Stimulated activated naive CD8-positive, alpha-beta T cell treated with anti-CD3 and anti-CD28 coated beads, Interleukin-15, amount 100 ng/mL, for 72 hours (primary cell): ENCODE data around the gene GADD45B.

ENCODE experiments used
- ATAC-seq: fragments of 150-1000 bp; cut with Tn5 transposase; 2 replicates; pipeline ENCODE4 v1.10.0; 2021; ENCODE audit warnings: mild to moderate bottlenecking, moderate library complexity
- DNase-seq, 2 donors: peaks; one replicate each; pipeline ENCODE4 v3.0.0; 2021 to 2022
- H3K27ac Mint-ChIP-seq, 2 donors: one replicate each; pipeline ENCODE4 v1.8.0; 2022; ENCODE audit warnings: mild to moderate bottlenecking in 2 of 2, mixed read lengths in 2 of 2, moderate library complexity in 2 of 2
- H3K27me3 Mint-ChIP-seq: one replicate; pipeline ENCODE4 v1.8.0; 2022; ENCODE audit warnings: mixed read lengths
- H3K4me1 Mint-ChIP-seq: one replicate; pipeline ENCODE4 v1.8.0; 2022; ENCODE audit warnings: mild to moderate bottlenecking, mixed read lengths
- H3K4me3 Mint-ChIP-seq, 2 donors: one replicate each; pipeline ENCODE4 v1.8.0; 2022; ENCODE audit warnings: mild to moderate bottlenecking in 2 of 2, mixed read lengths in 2 of 2, moderate library complexity in 1 of 2
- H3K9me3 Mint-ChIP-seq, 2 donors: one replicate each; pipeline ENCODE4 v1.8.0; 2022; ENCODE audit warnings: mixed read lengths in 2 of 2

The GADD45B gene

DNA sequence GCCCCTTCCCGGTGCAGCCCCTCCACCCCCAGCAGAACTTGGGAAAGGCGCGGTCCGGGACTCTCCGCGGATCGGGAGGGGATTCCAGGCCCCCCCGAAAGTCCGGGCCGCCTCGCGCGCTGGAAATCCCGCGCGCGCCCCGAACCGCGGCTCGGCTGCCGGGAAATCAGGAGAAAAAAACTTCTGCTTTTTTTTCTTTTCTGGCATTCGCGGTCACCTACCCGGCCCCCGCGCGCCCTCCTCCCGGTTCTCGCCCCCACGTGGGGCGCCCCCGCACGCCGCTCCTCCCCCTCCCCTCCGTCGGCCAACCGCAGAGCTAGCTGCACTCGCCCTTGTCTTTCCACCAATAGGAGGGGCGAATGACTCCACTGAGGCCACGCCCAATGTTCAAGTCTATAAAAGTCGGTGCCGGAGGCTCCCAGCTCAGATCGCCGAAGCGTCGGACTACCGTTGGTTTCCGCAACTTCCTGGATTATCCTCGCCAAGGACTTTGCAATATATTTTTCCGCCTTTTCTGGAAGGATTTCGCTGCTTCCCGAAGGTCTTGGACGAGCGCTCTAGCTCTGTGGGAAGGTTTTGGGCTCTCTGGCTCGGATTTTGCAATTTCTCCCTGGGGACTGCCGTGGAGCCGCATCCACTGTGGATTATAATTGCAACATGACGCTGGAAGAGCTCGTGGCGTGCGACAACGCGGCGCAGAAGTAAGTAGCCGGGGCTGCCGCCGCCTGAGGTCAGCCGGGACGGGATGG is at the start of gene GADD45B:
GADD45B (plus strand) TSS at position 426 of the 749 bp plus-strand sequence; CDS start at position 658, 232 bp downstream.
- H3K9me3 Mint-ChIP-seq = no peaks in the 10 kb centered on the region

DNA sequence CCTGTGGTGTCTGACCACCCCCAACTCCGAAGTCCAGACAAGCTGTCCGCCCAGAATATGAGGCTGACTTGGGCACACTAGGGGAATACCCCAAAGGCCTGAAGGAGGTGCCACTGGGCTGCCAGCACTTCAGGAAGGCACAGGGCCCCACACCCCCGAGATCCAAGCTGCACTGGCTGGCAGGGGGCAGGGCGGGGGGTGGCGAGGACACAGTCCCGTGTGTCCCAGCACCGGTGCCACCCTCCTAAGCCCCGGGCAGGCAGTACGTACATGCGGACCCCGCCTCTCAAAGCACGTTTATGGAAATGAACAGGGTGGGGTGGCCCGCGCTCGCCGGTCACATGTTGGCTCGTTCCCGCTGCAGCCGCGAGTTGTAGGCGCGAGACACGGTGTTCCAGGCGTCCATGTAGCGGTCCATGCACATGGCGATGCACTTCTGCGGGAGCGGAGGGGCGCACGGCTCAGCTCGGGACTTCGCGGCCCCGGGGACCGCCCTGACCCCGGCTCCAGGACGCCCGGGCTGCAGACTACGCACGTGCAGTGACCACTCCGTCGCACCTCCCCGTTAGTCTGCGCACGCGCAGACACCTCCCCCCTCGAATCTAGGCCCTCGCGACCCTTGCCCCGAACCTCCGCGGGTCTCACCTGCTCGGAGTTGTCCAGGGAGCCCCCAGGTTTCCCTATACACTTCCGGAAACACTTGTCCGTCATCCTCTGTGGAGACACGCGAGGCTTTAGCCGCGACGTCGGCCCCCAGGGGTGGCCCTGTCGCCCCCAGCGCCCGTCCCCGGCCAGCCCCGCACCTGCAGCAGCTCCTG is 49.1 kb upstream of the GADD45B start:
- Mint-ChIP-seq H3K9me3 (no peaks in the 10 kb centered on the region), H3K27ac (peak overlapping the region; percentile 97 to 99), H3K27me3 (no peaks in the 10 kb centered on the region), H3K4me3 (peak overlapping the region; percentile 89 to 99), H3K4me1 (peaks cover 43% of the 10 kb centered on the region)
- ATAC-seq = peak; percentile 13
- peak in 1 of 2 donors; percentile 47 for DNase-seq

More for the DNA sequence above, at the start of gene GADD45B:
- H3K4me1 Mint-ChIP-seq = peaks cover 33% of the 10 kb centered on the region
- peaks cover 7% of the 10 kb centered on the region for H3K27me3 Mint-ChIP-seq
- DNase-seq = peak; percentile 99
- H3K27ac Mint-ChIP-seq = peak within 1 kb of the TSS; percentile 96 to 99
- peak within 1 kb of the TSS; percentile 95 to 99 for H3K4me3 Mint-ChIP-seq
- peak; percentile 53 for ATAC-seq

DNA sequence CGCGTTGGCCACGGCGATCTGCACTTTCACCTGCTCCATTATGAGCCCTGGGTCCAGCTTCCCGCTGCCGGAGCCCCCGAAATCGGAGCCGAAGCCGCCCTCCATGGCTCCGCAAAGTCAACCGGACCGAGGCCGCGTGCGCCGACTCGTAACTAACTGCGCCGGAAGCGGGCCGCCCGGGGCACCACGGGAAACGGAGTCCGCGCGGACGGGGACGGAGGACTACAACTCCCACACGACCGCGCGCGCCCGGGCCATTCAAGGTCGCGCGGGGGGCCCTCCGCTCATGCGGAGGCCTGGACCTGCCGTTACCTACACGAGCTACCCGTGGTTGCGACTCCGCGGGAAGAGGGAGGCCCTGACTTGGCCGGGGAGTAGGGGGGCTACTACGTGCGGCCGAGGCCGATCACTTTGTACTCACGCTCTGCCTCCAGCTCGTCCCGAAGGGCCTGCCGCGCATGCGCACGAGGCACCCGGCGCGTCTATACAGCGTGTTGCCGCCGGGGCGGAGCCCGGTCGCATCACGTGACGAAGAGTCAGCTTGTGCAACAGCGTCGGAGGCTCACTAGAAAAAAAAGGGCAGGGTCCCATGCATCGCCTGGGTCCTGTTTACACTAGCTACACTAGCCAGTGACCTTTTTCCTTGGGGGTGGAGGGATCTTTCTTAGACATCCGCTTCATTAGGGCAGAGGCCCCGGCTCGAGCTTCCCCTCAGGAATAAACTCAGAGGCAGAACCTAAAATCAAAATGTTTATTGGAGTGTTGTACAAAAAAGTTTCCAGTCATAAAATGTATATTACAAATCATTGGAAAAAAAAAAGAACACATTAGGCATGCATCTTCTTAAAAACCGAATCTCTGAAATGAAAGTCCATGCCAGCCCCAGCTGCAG is 48.3 kb upstream of the GADD45B start, which contains the start of gene TIMM13:
TIMM13 (minus strand) TSS at position 158 of the 892 bp plus-strand sequence; CDS start at position 105, 53 bp downstream.
- peak; percentile 95 to 96 for DNase-seq
- Mint-ChIP-seq H3K9me3 (no peaks in the 10 kb centered on the region), H3K27me3 (no peaks in the 10 kb centered on the region), H3K4me3 (peak within 1 kb of the TSS; percentile 89 to 99), H3K27ac (peak within 1 kb of the TSS; percentile 97 to 99), H3K4me1 (peaks cover 43% of the 10 kb centered on the region)
- ATAC-seq = peak; percentile 93

- H3K27me3 Mint-ChIP-seq = no peaks in the 10 kb centered on the region
- peaks cover 43% of the 10 kb centered on the region for H3K4me1 Mint-ChIP-seq
- no peak for ATAC-seq
- H3K27ac Mint-ChIP-seq = no peak overlapping the region
- H3K4me3 Mint-ChIP-seq = peak overlapping the region in 1 of 2 donors; percentile 99
- H3K9me3 Mint-ChIP-seq = no peaks in the 10 kb centered on the region
- no peak for DNase-seq
Observed at GRCh38 chr19:2428321-2428690, 47.6 kb upstream of the GADD45B start.

GRCh38 chr19:2428756-2429711 is 46.9 kb upstream of the GADD45B start:
- Mint-ChIP-seq H3K9me3 (no peaks in the 10 kb centered on the region), H3K27ac (peak overlapping the region in 1 of 2 donors; percentile 86), H3K27me3 (no peaks in the 10 kb centered on the region)

GRCh38 chr19:2429917-2430535 is 45.9 kb upstream of the GADD45B start:
- no peaks in the 10 kb centered on the region for H3K9me3 Mint-ChIP-seq
- ATAC-seq (no peak), DNase-seq (no peak)
- H3K4me1 Mint-ChIP-seq = peaks cover 43% of the 10 kb centered on the region
- no peaks in the 10 kb centered on the region for H3K27me3 Mint-ChIP-seq
- no peak overlapping the region for H3K4me3 Mint-ChIP-seq
- H3K27ac Mint-ChIP-seq = peak overlapping the region in 1 of 2 donors; percentile 86

More at GRCh38 chr19:2428756-2429711, 46.9 kb upstream of the GADD45B start:
- Mint-ChIP-seq H3K4me3 (no peak overlapping the region), H3K4me1 (peaks cover 43% of the 10 kb centered on the region)
- DNase-seq = no peak
- ATAC-seq = no peak

DNA sequence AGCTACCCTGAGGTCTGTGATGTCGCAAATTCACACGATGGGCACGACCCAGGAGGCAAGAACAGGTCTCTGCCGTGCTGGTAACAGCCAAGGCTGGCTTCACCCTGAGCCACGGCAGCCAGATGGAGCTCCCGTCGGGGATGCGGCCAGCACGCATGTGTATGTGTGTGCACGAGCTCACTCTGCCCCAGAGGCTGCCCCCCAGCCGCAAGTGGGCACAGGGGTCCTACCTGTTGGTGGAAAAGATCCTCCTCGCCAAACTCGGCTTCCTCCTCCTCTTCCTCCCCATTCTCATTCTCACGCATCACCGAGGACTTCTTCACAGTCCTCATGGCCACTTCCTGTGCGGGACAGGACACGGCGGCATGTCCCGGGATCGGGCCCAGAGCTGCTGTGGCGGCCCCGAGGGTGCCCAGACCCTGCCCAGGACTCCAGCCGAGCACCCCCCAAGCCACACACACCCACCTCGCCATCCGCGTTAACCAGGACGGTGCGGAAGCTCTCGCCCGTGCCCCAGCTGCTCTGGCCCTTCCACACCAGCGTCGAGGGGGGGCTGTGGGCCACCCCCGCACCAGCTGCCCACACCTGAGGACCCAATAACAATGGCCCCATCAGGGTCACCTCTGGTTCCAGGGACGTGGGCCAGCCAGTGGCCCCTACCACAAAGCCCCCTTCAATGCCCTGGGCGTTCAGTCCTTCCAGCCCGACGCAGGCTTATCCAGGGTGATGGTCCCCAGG is 44.4 kb upstream of the GADD45B start:
- Mint-ChIP-seq H3K4me3 (no peak overlapping the region), H3K9me3 (no peaks in the 10 kb centered on the region), H3K27me3 (no peaks in the 10 kb centered on the region), H3K27ac (peak overlapping the region in 1 of 2 donors; percentile 54), H3K4me1 (peaks cover 33% of the 10 kb centered on the region)
- DNase-seq (no peak), ATAC-seq (no peak)

DNA sequence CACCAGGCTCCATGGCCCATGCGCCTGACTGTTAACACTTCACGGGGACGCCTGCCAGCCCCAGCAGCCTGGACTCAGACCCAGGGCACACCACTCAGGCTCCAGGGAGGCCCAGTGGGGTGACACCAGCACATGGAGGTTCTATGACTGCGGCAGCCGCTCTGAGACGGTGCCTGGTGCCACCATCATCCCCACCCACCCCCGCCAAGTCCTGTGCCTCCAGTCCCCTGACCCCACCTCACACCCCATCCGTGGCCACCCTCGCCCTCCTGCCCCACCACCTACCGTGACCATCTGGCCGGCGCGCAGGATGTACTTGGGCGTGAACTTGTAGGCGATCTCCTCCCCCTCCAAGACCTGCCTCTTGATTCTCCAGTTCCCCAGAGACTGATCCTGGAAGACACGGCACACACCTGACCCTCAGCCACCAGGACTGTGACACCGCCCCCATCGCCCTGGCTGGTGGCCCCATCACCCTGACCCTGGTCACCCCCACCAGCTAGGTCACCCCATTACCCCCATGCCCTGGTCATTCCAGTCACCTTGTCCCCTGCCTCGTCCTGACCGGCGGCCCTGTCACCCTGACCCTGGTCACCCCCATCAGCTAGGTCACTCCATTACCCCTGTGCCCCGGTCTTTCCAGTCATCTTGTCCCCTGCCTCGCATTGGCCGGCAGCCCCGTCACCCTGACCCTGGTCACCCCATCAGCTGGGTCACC is 43.6 kb upstream of the GADD45B start:
- peak overlapping the region in 1 of 2 donors; percentile 54 for H3K27ac Mint-ChIP-seq
- no peaks in the 10 kb centered on the region for H3K9me3 Mint-ChIP-seq
- DNase-seq = no peak
- no peaks in the 10 kb centered on the region for H3K27me3 Mint-ChIP-seq
- H3K4me1 Mint-ChIP-seq = peaks cover 27% of the 10 kb centered on the region
- no peak for ATAC-seq
- no peak overlapping the region for H3K4me3 Mint-ChIP-seq

GRCh38 chr19:2433854-2434253 is 42.1 kb upstream of the GADD45B start:
- H3K4me3 Mint-ChIP-seq = no peak overlapping the region
- peaks cover 11% of the 10 kb centered on the region for H3K4me1 Mint-ChIP-seq
- no peaks in the 10 kb centered on the region for H3K9me3 Mint-ChIP-seq
- H3K27ac Mint-ChIP-seq = no peak overlapping the region
- ATAC-seq (no peak), DNase-seq (no peak)
- H3K27me3 Mint-ChIP-seq = no peaks in the 10 kb centered on the region

- no peaks in the 10 kb centered on the region for H3K27me3 Mint-ChIP-seq
- H3K4me1 Mint-ChIP-seq = peaks cover 7% of the 10 kb centered on the region
- DNase-seq (no peak), ATAC-seq (peak; percentile 7)
- no peak overlapping the region for H3K4me3 Mint-ChIP-seq
- no peak overlapping the region for H3K27ac Mint-ChIP-seq
- no peaks in the 10 kb centered on the region for H3K9me3 Mint-ChIP-seq
Observed at GRCh38 chr19:2434267-2434666, 41.7 kb upstream of the GADD45B start.

DNA sequence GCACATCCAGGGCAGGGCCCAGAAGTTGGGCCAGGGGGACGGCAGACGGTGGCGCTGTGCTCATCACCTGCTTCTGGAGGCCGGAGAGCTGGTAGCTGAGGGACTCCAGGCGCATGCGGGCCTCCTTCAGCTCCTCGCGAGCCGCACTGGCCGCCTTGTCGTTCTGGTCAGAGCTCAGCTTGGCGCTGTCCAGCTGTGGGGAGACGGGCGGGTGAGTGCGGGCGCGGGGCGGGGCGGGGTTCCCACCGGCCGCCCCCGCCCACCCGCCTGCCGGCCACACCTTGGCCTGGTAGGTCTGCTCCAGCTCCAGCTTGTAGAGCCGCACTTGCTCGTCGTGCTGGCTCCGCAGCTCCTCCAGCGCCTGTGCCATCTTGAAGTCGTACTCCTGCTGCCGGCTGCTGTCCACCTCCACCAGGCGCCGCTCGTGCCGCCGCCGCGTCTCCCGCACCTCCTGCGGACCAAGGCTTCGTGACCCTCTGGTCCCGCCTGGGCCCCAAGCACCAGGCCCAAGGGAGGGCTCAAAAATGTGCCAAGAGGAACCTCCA is 41.1 kb upstream of the GADD45B start:
- Mint-ChIP-seq H3K4me3 (no peak overlapping the region), H3K27me3 (no peaks in the 10 kb centered on the region), H3K4me1 (peaks cover 7% of the 10 kb centered on the region), H3K9me3 (no peaks in the 10 kb centered on the region), H3K27ac (no peak overlapping the region)
- ATAC-seq = peak; percentile 15
- no peak for DNase-seq

GRCh38 chr19:2436384-2436783 is 39.5 kb upstream of the GADD45B start:
- H3K9me3 Mint-ChIP-seq = no peaks in the 10 kb centered on the region
- ATAC-seq (peak; percentile 63), DNase-seq (no peak)
- peaks cover under 1% of the 10 kb centered on the region for H3K4me1 Mint-ChIP-seq
- H3K27ac Mint-ChIP-seq = no peak overlapping the region
- no peaks in the 10 kb centered on the region for H3K27me3 Mint-ChIP-seq
- H3K4me3 Mint-ChIP-seq = no peak overlapping the region

- no peaks in the 10 kb centered on the region for H3K27me3 Mint-ChIP-seq
- no peak overlapping the region for H3K4me3 Mint-ChIP-seq
- DNase-seq = no peak
- H3K27ac Mint-ChIP-seq = no peak overlapping the region
- H3K4me1 Mint-ChIP-seq = peaks cover 4% of the 10 kb centered on the region
- no peak for ATAC-seq
- H3K9me3 Mint-ChIP-seq = no peaks in the 10 kb centered on the region
Observed at GRCh38 chr19:2436926-2437325, 39.0 kb upstream of the GADD45B start.
